Sigmoid colon (tissue), 7 donors: ENCODE measurements around the gene SCN9A. TPM values are rescaled to one million over a fixed set of nuclear protein-coding genes. Genes with fewer than 3 reads are reported as not detected.
"Not testable (repeated sequence)": the region's sequence is repeated elsewhere in the genome, so short reads cannot be mapped to it uniquely, and the experiment has no call there.

Experiments used
- DNase-seq: peaks from one replicate; pipeline ENCODE4 v3.0.0-alpha.2; 2019
- H3K27ac ChIP-seq, 4 donors: fragments of 200-600 bp; sonication (generic); one replicate each; pipeline ENCODE4 v1.5.1; 2016 to 2019; ENCODE audit warnings: mild to moderate bottlenecking in 1 of 4
- H3K27me3 ChIP-seq, 3 donors: fragments of 200-600 bp; sonication (generic); one replicate each; pipeline ENCODE4 v1.5.1; 2019; ENCODE audit warnings: mild to moderate bottlenecking in 1 of 3
- H3K36me3 ChIP-seq, 4 donors: fragments of 200-600 bp; sonication (generic); one replicate each; pipeline ENCODE4 v1.5.1; 2016 to 2019
- H3K4me1 ChIP-seq, 4 donors: fragments of 200-600 bp; sonication (generic); one replicate each; pipeline ENCODE4 v1.5.1; 2017 to 2019
- H3K4me3 ChIP-seq, 4 donors: fragments of 200-600 bp; sonication (generic); one replicate each; pipeline ENCODE4 v1.5.1; 2017 to 2019; ENCODE audit warnings: mild to moderate bottlenecking in 2 of 4, moderate library complexity in 1 of 4
- H3K9me3 ChIP-seq, 4 donors: fragments of 200-600 bp in 3 of 4; sonication (generic) in 3 of 4; one replicate each; pipeline versions ENCODE4 v1.5.1 to v1.6.1; 2013 to 2019
- CTCF ChIP-seq, 4 experiments: fragments of 450-650 bp in 3 of 4; fragments of 200-600 bp in 1 of 4; IDR thresholded peaks; one replicate each; pipeline ENCODE4 v1.5.1; 2016 to 2019; ENCODE audit warnings: antibody characterized with exemption in 4 of 4, mild to moderate bottlenecking in 3 of 4, moderate library complexity in 2 of 4
- EP300 ChIP-seq, 4 donors: sonication (generic); formaldehyde crosslinking; IDR thresholded peaks; one replicate each; pipeline ENCODE4 v1.6.1; 2017; ENCODE audit warnings: antibody characterized with exemption in 4 of 4
- POLR2A ChIP-seq, 2 donors: fragments of 450-650 bp; IDR thresholded peaks; one replicate each; pipeline ENCODE4 v1.6.1; 2016; ENCODE audit warnings: antibody characterized with exemption in 2 of 2, mild to moderate bottlenecking in 2 of 2, moderate library complexity in 2 of 2
- POLR2AphosphoS5 ChIP-seq, 4 donors: sonication (generic); formaldehyde crosslinking; IDR thresholded peaks; one replicate each; pipeline ENCODE4 v1.6.1; 2017; ENCODE audit warnings: antibody characterized with exemption in 4 of 4
- WGBS, 2 donors: extraction: QIAGEN DNeasy Blood & Tissue Kit; methylation state at CpG; one replicate each; pipeline ENCODE4 v1.1.7; 2013; 5-methylcytosine and 5-hydroxymethylcytosine counted together
- intact Hi-C: fragments of 100-400 bp; cut with DNase I; formaldehyde crosslinking; loops from one replicate; pipeline ENCODE4 v1.15.1; 2023
- polyA plus RNA-seq, 3 donors: library from polyadenylated mRNA; stranded (reverse); fragments of 200-250 nt; gene quantifications; one replicate each; pipeline ENCODE4 v1.2.3, GENCODE V29; 2013
- total RNA-seq, 4 donors: library from RNA; depleted of rRNA; stranded (reverse); fragments of >200 nt; gene quantifications; one replicate each; pipeline ENCODE4 v1.1.0, GENCODE V29; 2016
- donor health status: healthy with polysubstance abuse.
- donor health status: Bipolar disorder and iron deficiency.
- donor health status: healthy.

SCN9A gene
- total and polyA plus RNA-seq, 7 donors: 0.23 to 22.1 (median 14.3) TPM

GRCh38 chr2:166229678-166230023, 146.1 kb downstream of the SCN9A start:
- intact Hi-C loops: no loop called here
- H3K27me3 ChIP-seq: no peaks in the 10 kb centered on the region

GRCh38 chr2:166224197-166224596, 151.5 kb downstream of the SCN9A start:
- H3K4me3 ChIP-seq: no peak overlapping the region
- peaks cover 0 to 16% (median 0%) of the 10 kb centered on the region in 4 donors for H3K36me3 ChIP-seq
- no peak overlapping the region for H3K27ac ChIP-seq
- intact Hi-C loops: no loop called here
- H3K9me3 ChIP-seq: no peaks in the 10 kb centered on the region
- TF ChIP-seq POLR2A (IDR thresholded peaks at IDR 0.05): no peak
- TF ChIP-seq EP300 (IDR thresholded peaks at IDR 0.05): no peak
- TF ChIP-seq POLR2AphosphoS5 (IDR thresholded peaks at IDR 0.05): no peak
- no peak for TF ChIP-seq CTCF (IDR thresholded peaks at IDR 0.05)
- no peak for DNase-seq
- H3K27me3 ChIP-seq: no peaks in the 10 kb centered on the region
- no peaks in the 10 kb centered on the region for H3K4me1 ChIP-seq

More at GRCh38 chr2:166229678-166230023, 146.1 kb downstream of the SCN9A start:
- Histone ChIP-seq H3K36me3 (peaks cover 0 to 16% (median 0%) of the 10 kb centered on the region in 4 donors), H3K4me3 (no peak overlapping the region), H3K9me3 (no peaks in the 10 kb centered on the region), H3K4me1 (no peaks in the 10 kb centered on the region), H3K27ac (no peak overlapping the region)
- TF ChIP-seq EP300 (IDR thresholded peaks at IDR 0.05) (no peak), CTCF (IDR thresholded peaks at IDR 0.05) (no peak), POLR2A (IDR thresholded peaks at IDR 0.05) (no peak), POLR2AphosphoS5 (IDR thresholded peaks at IDR 0.05) (no peak)
- DNase-seq: no peak

GRCh38 chr2:166223298-166223697, 152.4 kb downstream of the SCN9A start:
- DNase-seq: no peak
- Histone ChIP-seq H3K9me3 (no peaks in the 10 kb centered on the region), H3K36me3 (peaks cover 0 to 11% (median 0%) of the 10 kb centered on the region in 4 donors), H3K4me3 (no peak overlapping the region), H3K27me3 (no peaks in the 10 kb centered on the region), H3K27ac (no peak overlapping the region), H3K4me1 (no peaks in the 10 kb centered on the region)
- WGBS, 2 donors: 96% methylated on average over 4 of the region's 4 CpGs
- intact Hi-C loops: no loop called here
- TF ChIP-seq POLR2AphosphoS5 (IDR thresholded peaks at IDR 0.05): no peak
- no peak for TF ChIP-seq EP300 (IDR thresholded peaks at IDR 0.05)
- TF ChIP-seq POLR2A (IDR thresholded peaks at IDR 0.05): no peak
- TF ChIP-seq CTCF (IDR thresholded peaks at IDR 0.05): no peak

- Histone ChIP-seq H3K27me3 (no peaks in the 10 kb centered on the region), H3K36me3 (peaks cover 0 to 5% (median 0%) of the 10 kb centered on the region in 4 donors), H3K4me1 (no peaks in the 10 kb centered on the region), H3K9me3 (peaks cover 0 to 5% (median 2%) of the 10 kb centered on the region in 4 donors), H3K4me3 (no peak overlapping the region), H3K27ac (no peak overlapping the region)
- whole genome bisulfite sequencing, 2 donors: 88 to 94% methylated on average over 1 of the region's 1 CpG
- TF ChIP-seq POLR2AphosphoS5 (IDR thresholded peaks at IDR 0.05) (no peak), EP300 (IDR thresholded peaks at IDR 0.05) (no peak), CTCF (IDR thresholded peaks at IDR 0.05) (no peak), POLR2A (IDR thresholded peaks at IDR 0.05) (no peak)
- DNase-seq: no peak
- intact Hi-C loops: no loop called here
These were observed 164.7 kb downstream of the SCN9A start for GRCh38 chr2:166211079-166211478.

- WGBS, 2 donors: 91 to 93% methylated on average over 4 of the region's 4 CpGs
- H3K36me3 ChIP-seq, H3K4me1 ChIP-seq, H3K27ac ChIP-seq, DNase-seq, intact Hi-C loops, H3K27me3 ChIP-seq, H3K9me3 ChIP-seq, H3K4me3 ChIP-seq: not testable (repeated sequence)
These were observed 165.8 kb downstream of the SCN9A start for GRCh38 chr2:166209944-166210343.

- H3K27me3 ChIP-seq, H3K27ac ChIP-seq, H3K4me1 ChIP-seq, H3K4me3 ChIP-seq, H3K9me3 ChIP-seq, H3K36me3 ChIP-seq, DNase-seq, intact Hi-C loops: not testable (repeated sequence)
- WGBS, 2 donors: no CpG with 5 or more reads among the region's 1 CpG
These were observed 166.4 kb downstream of the SCN9A start for GRCh38 chr2:166209367-166209766.

- H3K27me3 ChIP-seq, H3K9me3 ChIP-seq, H3K27ac ChIP-seq, H3K4me1 ChIP-seq, DNase-seq, intact Hi-C loops, H3K4me3 ChIP-seq: not testable (repeated sequence)
- WGBS, 2 donors: 90 to 94% methylated on average over 1 of the region's 1 CpG
- H3K36me3 ChIP-seq: peaks cover 0 to 15% (median 0%) of the 10 kb centered on the region in 4 donors
These were observed 169.6 kb downstream of the SCN9A start for GRCh38 chr2:166206153-166206552.
